HG02798 (cell line): Measurements from ENCODE around the gene CDH26.

ENCODE experiments used
- ATAC-seq: cut with Tn5 transposase; IDR thresholded peaks from one replicate; pipeline ENCODE4 v1.9.1; 2021; ENCODE audit warnings: mild to moderate bottlenecking; ENCODE audit not compliant: unreplicated experiment, poor library complexity

CDH26 gene

DNA sequence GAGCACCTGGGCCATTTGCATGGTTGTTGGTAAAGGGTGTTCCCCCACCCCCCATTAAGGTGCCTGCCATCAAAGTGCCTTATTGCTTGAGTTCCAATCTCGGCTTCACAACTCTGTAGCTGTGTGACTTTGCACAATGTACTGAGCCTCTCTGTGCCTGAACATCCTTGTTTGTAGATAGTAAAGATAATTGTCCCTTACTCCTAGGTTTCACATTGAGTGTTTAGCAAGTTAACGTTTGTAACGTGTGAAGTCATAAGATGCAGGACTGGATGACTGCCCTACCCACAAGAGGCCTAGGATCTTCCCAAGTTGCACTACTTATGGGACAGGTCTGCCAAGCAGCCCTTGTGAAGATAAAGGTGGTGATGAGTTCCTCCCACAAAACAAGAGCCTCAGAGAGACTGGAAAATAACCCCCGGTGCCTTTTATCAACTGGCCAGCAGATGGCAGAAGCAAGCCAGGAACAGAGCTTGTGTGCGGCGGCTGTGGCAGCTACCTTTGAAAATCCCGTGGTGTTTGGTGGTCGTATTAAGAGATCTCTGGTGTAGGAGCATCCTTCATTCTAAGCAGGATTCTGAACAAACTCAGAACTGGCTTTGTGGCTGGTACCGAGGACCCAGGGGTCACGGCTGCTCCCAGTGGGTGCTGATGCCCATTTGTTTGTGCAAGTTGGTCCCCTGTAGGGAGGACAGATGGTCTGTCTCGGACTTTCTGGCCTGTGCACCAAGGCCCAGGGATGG lies 99.1 kb downstream of the CDH26 start:
- ATAC-seq, result peak; percentile 53

DNA sequence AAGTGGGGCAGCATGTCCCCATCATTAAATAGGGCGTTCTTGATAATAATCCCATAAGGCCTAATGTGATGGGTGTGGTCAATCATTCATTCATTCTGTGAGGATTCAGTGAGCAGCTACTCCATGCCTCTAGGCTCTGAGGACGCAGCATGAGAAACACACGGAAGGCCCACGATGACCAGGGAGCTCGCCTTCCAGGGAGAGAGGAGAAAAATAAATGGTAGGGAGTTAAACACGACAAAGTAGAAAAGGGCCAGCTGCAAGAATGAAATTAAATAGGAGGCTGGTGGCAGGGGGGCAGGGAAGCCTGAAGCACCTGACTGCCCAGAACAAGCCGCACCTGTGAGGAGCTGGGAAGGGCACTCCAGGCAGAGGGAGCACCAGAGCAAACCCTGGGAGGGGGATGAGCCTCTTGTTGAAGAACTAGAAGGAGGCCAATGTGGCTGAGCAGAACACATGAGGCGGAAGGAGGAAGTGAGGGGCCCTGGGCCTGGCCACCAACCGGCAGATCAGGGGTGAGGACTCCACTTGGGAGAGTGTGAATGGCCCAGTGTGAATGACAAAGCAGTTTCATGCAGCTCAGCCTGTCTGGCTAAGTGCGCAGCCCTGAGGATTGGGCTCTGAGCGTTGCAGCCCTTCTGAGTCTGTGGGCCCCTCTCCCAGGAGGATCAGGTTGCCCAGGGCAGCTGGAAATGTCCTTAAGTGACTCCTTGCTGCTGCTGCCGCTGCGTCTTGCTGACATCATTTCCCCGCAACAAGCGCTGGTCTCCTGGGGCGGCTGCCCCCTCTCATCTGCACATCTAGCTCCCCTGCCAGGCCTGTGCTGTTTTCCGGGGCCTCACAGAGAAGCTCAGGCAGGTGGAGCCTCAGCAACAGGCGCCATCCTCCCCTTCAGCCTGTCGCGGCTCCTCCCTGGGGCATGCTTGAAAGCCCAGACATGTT lies 99.9 kb downstream of the CDH26 start:
- ATAC-seq, result no peak

- no peak for ATAC-seq
Observed at GRCh38 chr20:60058879-60059278, 100.7 kb downstream of the CDH26 start.

- no peak for ATAC-seq
Observed at GRCh38 chr20:60060006-60060557, 101.9 kb downstream of the CDH26 start.

DNA sequence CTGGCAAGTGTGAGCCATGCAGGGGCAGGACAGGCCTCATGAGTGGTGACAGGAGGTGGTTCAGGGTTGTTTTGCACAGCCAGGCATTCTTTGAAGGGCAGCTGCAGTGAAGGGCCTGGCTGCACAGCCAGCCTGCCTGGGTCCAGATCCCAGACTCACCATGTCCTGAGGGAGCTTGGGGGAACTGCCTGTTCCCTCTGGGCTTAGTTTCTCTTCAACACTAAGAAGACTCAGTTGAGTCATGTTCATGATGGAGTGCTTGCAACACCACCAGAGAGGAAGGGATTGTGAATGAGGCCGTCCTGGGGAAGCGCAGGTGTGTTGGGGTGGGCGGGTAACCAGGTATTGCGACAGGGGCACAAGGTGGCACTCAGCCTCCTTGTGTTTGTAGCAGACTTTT lies 102.4 kb downstream of the CDH26 start:
- ATAC-seq, result no peak

GRCh38 chr20:60062431-60063047 lies 104.3 kb downstream of the CDH26 start:
- no peak for ATAC-seq

DNA sequence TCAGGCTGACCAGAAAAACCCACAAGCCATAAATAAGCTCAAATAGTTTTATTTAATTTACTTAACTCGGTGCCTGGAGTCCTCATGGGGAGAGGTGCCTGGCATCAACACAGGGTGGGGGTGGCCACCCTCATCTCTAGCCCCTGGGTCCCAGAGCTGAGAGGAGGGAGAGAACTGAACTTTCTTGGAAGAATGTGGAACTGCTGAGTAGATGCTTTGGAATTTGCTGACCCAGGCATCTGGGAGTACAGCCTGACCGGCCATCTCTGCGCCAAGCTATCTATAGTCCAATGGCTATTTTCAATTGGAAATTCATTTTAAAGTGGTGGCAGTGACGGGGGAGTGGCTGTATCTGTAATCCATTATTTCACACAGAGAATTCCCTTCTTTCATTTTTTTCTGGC lies 104.8 kb downstream of the CDH26 start:
- ATAC-seq, result no peak

GRCh38 chr20:60063739-60064380 lies 105.6 kb downstream of the CDH26 start:
- ATAC-seq, result no peak
